AG09319 (cell line): ENCODE results near the gene SENP3.

Source experiments
- DNase-seq: peaks from one replicate; pipeline ENCODE4 v3.0.0-alpha.2; 2010; ENCODE audit warnings: low read depth; ENCODE audit errors: extremely low read depth
- TF ChIP-seq, protein P1 (sequence below): IDR thresholded peaks from 2 replicates; pipeline ENCODE4 v1.5.1; 2011; ENCODE audit warnings: low read depth, mild to moderate bottlenecking, inconsistent platforms, low read length, moderate library complexity

The SENP3 gene

DNA sequence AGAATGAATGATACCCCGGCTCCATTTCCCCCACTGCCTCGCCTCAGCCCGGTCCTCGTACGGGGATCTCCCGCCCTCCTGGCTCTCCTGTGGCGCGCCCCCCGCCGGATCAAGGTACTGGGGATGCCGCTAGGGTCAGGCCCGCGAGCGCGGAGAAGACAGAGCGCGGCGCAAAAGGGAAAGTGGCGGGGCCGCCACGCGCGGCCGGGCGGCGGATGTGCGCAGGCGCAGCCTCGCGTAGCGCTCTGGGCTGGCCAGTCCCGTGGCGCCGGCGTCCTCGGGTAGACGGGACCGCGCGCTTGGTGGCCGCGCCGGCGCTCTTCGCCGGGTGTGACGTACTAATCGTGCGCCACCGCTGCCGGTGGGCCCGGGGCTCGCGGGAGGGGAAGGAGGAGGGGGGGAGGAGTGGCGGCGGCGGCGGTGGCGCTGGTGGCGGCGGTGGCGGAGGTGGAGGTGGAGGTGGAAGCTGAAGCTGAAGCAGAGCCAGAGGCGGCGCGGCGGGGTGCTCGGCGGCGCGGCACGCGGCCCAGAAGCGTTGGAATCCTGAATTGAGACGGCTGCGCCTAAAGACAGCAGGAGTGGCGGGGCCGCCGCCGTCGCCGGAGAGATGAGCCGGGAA is at the start of gene SENP3:
TSS of gene SENP3 (plus strand) at position 331 of the 619 bp plus-strand sequence. CDS start 1,158 bp downstream, outside the sequence.
- TF ChIP-seq, protein P1, sequence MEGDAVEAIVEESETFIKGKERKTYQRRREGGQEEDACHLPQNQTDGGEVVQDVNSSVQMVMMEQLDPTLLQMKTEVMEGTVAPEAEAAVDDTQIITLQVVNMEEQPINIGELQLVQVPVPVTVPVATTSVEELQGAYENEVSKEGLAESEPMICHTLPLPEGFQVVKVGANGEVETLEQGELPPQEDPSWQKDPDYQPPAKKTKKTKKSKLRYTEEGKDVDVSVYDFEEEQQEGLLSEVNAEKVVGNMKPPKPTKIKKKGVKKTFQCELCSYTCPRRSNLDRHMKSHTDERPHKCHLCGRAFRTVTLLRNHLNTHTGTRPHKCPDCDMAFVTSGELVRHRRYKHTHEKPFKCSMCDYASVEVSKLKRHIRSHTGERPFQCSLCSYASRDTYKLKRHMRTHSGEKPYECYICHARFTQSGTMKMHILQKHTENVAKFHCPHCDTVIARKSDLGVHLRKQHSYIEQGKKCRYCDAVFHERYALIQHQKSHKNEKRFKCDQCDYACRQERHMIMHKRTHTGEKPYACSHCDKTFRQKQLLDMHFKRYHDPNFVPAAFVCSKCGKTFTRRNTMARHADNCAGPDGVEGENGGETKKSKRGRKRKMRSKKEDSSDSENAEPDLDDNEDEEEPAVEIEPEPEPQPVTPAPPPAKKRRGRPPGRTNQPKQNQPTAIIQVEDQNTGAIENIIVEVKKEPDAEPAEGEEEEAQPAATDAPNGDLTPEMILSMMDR: no peak
- peak; percentile 73 for DNase-seq

DNA sequence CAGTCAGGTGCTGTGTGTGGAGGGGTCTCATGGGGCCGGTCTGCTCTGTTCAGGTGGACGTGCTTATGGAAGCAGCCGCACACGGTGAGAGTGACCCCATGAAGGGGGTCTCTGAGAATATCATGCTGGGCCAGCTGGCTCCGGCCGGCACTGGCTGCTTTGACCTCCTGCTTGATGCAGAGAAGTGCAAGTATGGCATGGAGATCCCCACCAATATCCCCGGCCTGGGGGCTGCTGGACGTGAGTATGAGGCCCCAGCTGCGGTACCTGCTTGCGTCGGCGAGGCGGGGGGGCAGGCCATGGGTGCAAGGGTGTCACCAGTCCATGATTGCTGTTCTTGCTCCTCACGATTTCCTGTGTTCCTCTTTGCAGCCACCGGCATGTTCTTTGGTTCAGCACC is 49.6 kb upstream of the SENP3 start:
- TF ChIP-seq, protein P1: no peak
- no peak for DNase-seq

DNA sequence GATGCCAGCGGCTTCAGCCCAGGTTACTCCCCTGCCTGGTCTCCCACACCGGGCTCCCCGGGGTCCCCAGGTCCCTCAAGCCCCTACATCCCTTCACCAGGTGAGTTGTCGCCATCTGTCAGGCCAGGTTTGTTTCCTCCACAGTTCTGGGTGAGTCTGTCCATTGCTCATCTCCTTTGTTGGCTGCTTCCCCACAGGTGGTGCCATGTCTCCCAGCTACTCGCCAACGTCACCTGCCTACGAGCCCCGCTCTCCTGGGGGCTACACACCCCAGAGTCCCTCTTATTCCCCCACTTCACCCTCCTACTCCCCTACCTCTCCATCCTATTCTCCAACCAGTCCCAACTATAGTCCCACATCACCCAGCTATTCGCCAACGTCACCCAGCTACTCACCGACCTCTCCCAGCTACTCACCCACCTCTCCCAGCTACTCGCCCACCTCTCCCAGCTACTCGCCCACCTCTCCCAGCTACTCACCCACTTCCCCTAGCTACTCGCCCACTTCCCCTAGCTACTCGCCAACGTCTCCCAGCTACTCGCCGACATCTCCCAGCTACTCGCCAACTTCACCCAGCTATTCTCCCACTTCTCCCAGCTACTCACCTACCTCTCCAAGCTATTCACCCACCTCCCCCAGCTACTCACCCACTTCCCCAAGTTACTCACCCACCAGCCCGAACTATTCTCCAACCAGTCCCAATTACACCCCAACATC is 48.7 kb upstream of the SENP3 start:
- no peak for DNase-seq
- TF ChIP-seq, protein P1: no peak

DNA sequence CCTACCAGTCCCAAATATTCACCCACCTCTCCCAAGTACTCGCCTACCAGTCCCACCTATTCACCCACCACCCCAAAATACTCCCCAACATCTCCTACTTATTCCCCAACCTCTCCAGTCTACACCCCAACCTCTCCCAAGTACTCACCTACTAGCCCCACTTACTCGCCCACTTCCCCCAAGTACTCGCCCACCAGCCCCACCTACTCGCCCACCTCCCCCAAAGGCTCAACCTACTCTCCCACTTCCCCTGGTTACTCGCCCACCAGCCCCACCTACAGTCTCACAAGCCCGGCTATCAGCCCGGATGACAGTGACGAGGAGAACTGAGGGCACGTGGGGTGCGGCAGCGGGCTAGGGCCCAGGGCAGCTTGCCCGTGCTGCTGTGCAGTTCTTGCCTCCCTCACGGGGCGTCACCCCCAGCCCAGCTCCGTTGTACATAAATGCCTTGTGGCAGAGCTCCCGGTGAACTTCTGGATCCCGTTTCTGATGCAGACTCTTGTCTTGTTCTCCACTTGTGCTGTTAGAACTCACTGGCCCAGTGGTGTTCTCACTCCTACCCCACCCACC is 47.8 kb upstream of the SENP3 start:
- DNase-seq: no peak
- TF ChIP-seq, protein P1: no peak

DNA sequence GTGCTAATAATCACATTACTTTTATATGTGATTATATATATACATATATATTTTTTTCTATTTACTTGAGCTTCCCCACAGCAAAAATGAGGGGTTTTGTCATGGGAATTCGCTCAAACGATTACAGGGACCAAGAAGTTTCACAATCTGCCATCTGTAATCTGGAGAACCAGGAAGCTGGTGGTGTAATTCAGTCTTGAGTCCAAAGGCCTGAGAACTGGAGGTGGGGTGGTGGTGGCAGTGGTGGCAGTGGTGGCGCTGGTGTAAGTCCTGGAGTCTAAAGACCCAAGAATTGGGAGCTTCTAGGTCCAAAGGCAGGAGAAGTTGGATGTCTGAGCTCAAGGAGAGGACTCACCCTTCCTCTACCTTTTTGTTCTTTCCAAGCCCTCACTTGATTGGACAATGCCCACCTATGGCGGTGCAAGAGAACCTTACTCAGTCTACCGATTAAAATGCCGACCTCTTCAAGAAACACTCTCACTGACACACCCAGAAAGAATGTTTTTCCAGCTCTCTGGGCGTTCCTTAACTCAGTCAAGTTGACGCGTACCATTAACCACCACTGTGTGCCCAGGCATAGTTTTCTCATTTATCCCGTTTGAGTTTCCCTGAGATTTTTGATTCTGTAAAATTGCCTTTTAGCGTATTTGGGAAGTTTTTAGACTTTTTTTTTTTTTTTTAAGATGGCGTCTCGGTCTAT is 45.7 kb upstream of the SENP3 start:
- DNase-seq: no peak

DNA sequence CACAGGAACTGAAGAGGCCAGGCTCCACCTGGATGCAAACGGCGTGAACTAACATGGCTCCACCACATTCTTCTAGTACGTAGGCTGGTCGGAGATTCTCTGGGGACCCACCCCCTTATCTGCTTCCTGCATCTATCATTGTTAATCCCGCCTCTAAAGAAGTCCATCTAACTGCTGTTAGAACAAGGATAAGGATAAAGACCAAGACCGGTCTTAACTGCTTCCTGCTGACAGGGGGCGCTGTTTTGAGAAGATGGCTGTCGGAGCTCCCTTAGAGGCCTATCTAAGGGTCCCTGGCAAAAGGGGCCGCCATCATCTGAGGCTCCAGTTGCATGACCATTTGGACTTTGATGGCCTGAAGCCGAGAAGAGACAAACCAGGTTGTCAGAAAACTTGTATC is 38.7 kb upstream of the SENP3 start:
- TF ChIP-seq, protein P1: peak; percentile 31
- no peak for DNase-seq

More for the DNA sequence above, 45.7 kb upstream of the SENP3 start:
- TF ChIP-seq, protein P1: no peak
